ENCODE data around the gene PBX4.
"Not testable (repeated sequence)": the region's sequence is repeated elsewhere in the genome, so short reads cannot be mapped to it uniquely, and the experiment has no call there.

PBX4 gene

GRCh38 chr19:19618219-19619051 is at the start of gene PBX4:
TSS of gene PBX4 (minus strand) at chr19:19618687. CDS start at chr19:19618629, 58 bp downstream.
- DNase-seq (ENCODE audit: low read depth): peak; percentile 53

GRCh38 chr19:19665420-19665948 is 47.0 kb upstream of the PBX4 start:
- not testable (repeated sequence) for DNase-seq (ENCODE audit: low read depth)

GRCh38 chr19:19663256-19664120 is 45.0 kb upstream of the PBX4 start, which contains the start of gene ATP13A1:
TSS of gene ATP13A1 (minus strand) at chr19:19663676. CDS start at chr19:19663666, 10 bp downstream.
- peak; percentile 88 for DNase-seq (ENCODE audit: low read depth)

GRCh38 chr19:19662871-19663255 is 44.4 kb upstream of the PBX4 start:
- no peak for DNase-seq (ENCODE audit: low read depth)

- DNase-seq (ENCODE audit: low read depth): no peak
These were observed 43.9 kb upstream of the PBX4 start for GRCh38 chr19:19662344-19662743.

GRCh38 chr19:19661675-19662251 is 43.3 kb upstream of the PBX4 start:
- no peak for DNase-seq (ENCODE audit: low read depth)

GRCh38 chr19:19661141-19661674 is 42.7 kb upstream of the PBX4 start:
- DNase-seq (ENCODE audit: low read depth): no peak

GRCh38 chr19:19659646-19660245 is 41.3 kb upstream of the PBX4 start:
- no peak for DNase-seq (ENCODE audit: low read depth)

GRCh38 chr19:19657397-19657783 is 38.9 kb upstream of the PBX4 start:
- no peak for DNase-seq (ENCODE audit: low read depth)

- no peak for DNase-seq (ENCODE audit: low read depth)
These were observed 38.2 kb upstream of the PBX4 start for GRCh38 chr19:19656451-19657396.

GRCh38 chr19:19655641-19656343 is 37.3 kb upstream of the PBX4 start:
- no peak for DNase-seq (ENCODE audit: low read depth)

GRCh38 chr19:19655051-19655594 is 36.6 kb upstream of the PBX4 start:
- no peak for DNase-seq (ENCODE audit: low read depth)

GRCh38 chr19:19654441-19654840 is 36.0 kb upstream of the PBX4 start:
- DNase-seq (ENCODE audit: low read depth): no peak

- no peak for DNase-seq (ENCODE audit: low read depth)
These were observed 35.2 kb upstream of the PBX4 start for GRCh38 chr19:19653597-19654147.

GRCh38 chr19:19652482-19653295 is 34.2 kb upstream of the PBX4 start:
- DNase-seq (ENCODE audit: low read depth): no peak

GRCh38 chr19:19651076-19651475 is 32.6 kb upstream of the PBX4 start:
- DNase-seq (ENCODE audit: low read depth): no peak

GRCh38 chr19:19650331-19650730 is 31.8 kb upstream of the PBX4 start:
- DNase-seq (ENCODE audit: low read depth): no peak

GRCh38 chr19:19649580-19649995 is 31.1 kb upstream of the PBX4 start:
- no peak for DNase-seq (ENCODE audit: low read depth)

Data from GM04503 (cell line).